Measurements from ENCODE around the gene ZNF324.

- TF ChIP-seq CTCF (IDR thresholded peaks at IDR 0.05; ENCODE audit: low read depth, low read length) (no peak), EZH2phosphoT487 (IDR thresholded peaks at IDR 0.05; ENCODE audit: low read depth) (no peak)
These were observed 44.7 kb downstream of the ZNF324 start, which contains the start of gene SLC27A5 for GRCh38 chr19:58511353-58512208.

Measured in OCI-LY3 (cell line).